Smooth muscle cell of bladder (primary cell): ENCODE data around the gene SFTPD. TPM values are rescaled to one million over a fixed set of nuclear protein-coding genes. Genes with fewer than 3 reads are reported as not detected.

Source experiments
- total RNA-seq: library from RNA; depleted of rRNA; stranded (reverse); fragments of >200 nt; gene quantifications from 2 replicates; pipeline ENCODE4 v1.2.3, GENCODE V29; 2014

SFTPD gene
- not detected in 2 replicates for total RNA-seq

DNA sequence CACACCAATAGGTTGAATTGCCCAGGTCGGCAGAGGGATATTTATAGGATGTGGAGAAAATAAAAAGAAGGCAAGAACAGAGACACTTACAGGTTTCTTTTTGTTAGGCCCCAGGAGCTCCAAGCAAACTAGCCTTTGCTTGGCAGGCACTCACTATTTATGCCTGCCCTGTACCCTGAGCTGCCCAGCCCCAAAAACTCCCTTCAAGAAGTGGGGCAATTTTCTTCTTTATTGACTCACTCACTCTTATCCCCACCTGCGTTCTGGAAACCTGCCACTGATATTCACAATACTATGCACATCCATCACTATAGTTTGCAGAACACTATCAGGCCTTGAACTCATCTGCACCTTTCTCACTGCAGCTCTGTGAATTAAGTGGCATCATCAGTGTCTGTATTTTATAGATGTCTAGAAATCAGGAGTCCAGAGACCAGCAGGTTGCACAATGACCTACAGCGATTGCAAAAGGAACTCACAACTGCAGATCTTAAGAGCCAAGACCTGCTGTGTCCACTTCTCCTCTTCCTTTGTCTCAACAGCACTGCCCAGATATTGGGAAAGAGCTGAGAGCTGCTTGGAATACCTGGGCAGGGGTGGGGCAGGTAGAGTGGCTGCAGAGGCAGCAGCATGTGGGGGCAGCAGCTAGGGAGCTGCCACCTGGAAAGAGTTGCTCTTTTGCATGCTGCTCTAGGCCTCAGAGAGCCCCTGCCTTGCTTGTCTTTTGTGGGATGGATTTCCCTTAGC lies at the start of gene SFTPD:
Gene SFTPD, minus strand, starts transcription at position 130 of the 747 bp plus-strand sequence. CDS start 2,446 bp downstream, outside the sequence.

Other genes starting within 250 kb of the SFTPD start
- gene NUTM2B, start 245.9 kb downstream of the SFTPD start, total RNA-seq = 0.28 and 0.37 TPM in 2 replicates
- under 0.01 TPM in 1 of 2 replicates, not detected in the other for gene NUTM2E, start 122.4 kb downstream of the SFTPD start, total RNA-seq
- gene TMEM254, start 129.6 kb upstream of the SFTPD start, total RNA-seq = 7.4 and 9.3 TPM in 2 replicates
- gene PLAC9, start 183.6 kb upstream of the SFTPD start, total RNA-seq = 12.3 and 18.9 TPM in 2 replicates